ENCODE results near the gene BUD13.
"Not testable (repeated sequence)": the region's sequence is repeated elsewhere in the genome, so short reads cannot be mapped to it uniquely, and the experiment has no call there.

Gene BUD13

DNA sequence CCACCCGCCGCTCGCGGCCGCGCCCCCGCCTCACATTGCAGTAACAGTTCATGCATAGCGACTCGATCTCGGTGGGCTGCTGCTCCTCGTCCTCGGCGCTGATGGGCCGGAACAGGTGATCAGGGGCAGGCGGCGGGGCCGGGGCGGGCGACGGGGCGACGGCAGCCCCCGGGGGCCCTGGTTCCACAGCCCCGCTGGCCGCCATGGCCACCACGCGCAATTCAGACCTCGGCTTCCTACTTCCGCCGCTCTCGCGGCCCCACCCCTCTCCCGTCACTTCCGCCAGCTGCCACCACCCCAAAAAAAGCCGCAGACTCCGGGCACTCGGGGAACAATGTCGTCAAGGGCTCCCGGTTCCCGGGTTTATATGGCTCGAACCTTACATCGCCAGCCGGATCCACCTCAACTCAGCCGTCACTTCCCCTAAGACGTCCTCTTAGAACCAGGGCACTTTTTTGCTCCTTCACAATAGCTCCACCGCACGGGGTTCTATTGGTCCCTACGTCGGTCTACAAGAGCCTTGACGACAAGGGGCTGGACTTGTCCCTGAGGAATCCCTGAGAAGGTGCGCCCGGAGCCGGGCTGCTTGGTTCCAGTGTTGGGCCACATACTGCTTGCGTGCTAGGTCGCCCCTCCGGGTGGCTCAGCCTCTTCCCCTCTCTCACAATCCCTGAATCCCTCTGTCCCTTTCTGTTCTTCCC lies 15.1 kb upstream of the BUD13 start, which contains the start of gene ZPR1:
Gene ZPR1 (minus strand): TSS at position 238 of the 701 bp plus-strand sequence. CDS start 33 bp downstream, at position 205.
- Mint-ChIP-seq H3K4me1 (ENCODE audit: low read depth) (peaks cover 37% of the 10 kb centered on the region), H3K27ac (peak within 1 kb of the TSS; percentile 86), H3K9me3 (no peaks in the 10 kb centered on the region), H3K36me3 (ENCODE audit: low read depth) (peaks cover 40% of the 10 kb centered on the region), H3K4me3 (peak within 1 kb of the TSS; percentile 89), H3K27me3 (ENCODE audit: low read depth) (peaks cover 4% of the 10 kb centered on the region)

DNA sequence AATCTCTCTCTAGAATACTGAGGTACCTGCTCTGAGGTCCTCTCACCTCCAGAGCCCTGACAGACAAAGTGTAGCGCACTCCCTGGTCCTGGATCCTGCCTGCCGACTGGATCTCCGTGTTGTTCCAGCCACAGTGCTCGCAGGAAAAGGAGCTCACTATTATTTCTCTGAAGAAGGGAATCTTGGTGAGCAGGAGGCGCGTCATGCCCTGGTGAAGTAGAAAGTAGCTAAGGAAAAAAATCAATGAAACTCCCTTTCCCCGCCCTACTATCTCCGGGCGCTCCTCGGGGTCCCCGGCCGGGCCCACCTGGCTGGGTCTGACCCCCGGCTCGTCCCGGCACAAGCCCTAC lies 14.6 kb upstream of the BUD13 start:
- peaks cover 44% of the 10 kb centered on the region for H3K36me3 Mint-ChIP-seq (ENCODE audit: low read depth)
- H3K4me1 Mint-ChIP-seq (ENCODE audit: low read depth): peaks cover 41% of the 10 kb centered on the region
- peaks cover 4% of the 10 kb centered on the region for H3K27me3 Mint-ChIP-seq (ENCODE audit: low read depth)
- peak overlapping the region; percentile 83 for H3K27ac Mint-ChIP-seq
- H3K9me3 Mint-ChIP-seq: no peaks in the 10 kb centered on the region
- H3K4me3 Mint-ChIP-seq: peak overlapping the region; percentile 89

DNA sequence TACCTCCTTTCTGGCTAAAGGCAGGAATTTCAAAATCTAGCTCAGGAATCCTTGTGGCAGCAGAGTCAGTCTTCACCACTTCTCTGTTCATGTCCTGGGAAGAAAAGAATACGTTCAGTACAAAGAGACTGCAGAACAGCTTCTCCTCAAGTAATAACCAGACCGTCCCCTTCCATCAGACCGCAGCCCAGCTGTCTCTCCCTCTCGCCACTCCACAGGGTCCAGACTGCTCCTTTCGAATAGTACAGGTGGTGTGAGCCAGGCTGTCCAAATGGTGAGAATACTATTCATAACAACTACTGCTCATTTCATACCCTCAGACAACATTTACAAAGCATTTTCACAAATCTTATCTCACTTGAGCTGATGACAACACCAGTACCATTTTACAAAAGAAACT lies 14.2 kb upstream of the BUD13 start:
- Mint-ChIP-seq H3K36me3 (ENCODE audit: low read depth) (peaks cover 48% of the 10 kb centered on the region), H3K27me3 (ENCODE audit: low read depth) (peaks cover 4% of the 10 kb centered on the region), H3K27ac (peak overlapping the region; percentile 83), H3K4me1 (ENCODE audit: low read depth) (peaks cover 45% of the 10 kb centered on the region), H3K9me3 (no peaks in the 10 kb centered on the region), H3K4me3 (peak overlapping the region; percentile 89)

DNA sequence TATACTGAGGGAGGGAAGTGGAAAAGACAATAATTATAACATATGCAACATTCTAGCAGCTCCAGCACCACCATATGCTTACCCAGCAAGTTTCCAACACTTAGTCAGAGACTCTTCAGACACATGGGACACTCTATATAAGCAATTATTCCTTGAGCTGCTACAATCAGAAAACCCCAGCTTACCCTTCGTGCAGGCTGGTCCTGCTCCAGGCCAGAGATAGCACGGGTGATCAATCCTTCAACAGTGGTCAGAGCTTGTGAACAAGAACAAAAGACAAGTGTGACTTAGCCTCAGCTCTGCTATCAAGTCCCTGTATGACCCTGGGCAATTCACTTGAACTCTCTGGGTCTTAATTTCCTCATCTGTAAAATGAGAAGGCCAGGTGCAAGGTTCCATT lies 13.5 kb upstream of the BUD13 start:
- Mint-ChIP-seq H3K27ac (peak overlapping the region; percentile 83), H3K27me3 (ENCODE audit: low read depth) (peaks cover 4% of the 10 kb centered on the region), H3K36me3 (ENCODE audit: low read depth) (peaks cover 53% of the 10 kb centered on the region), H3K9me3 (no peaks in the 10 kb centered on the region), H3K4me1 (ENCODE audit: low read depth) (peaks cover 47% of the 10 kb centered on the region), H3K4me3 (peak overlapping the region; percentile 89)

DNA sequence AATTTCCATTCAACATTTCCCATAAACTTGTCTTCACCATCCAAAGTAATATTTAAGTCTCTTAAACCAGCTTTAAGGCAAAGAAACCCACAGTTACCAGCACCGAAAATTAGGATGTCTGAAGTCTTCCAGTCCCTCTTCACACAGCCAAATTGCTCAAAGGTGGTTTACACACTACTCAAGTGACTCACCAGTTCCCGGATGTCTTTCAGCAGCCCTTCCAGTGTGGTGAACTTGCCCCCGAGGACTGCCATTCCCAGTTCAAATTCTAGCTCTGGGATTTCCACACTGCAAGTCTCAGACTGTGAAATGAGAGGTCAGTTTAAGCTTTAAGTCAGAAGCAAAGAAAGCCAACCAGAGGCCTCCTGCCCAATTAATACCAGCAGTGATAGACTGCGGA lies 9.9 kb upstream of the BUD13 start:
- Mint-ChIP-seq H3K27me3 (ENCODE audit: low read depth) (no peaks in the 10 kb centered on the region), H3K27ac (peak overlapping the region; percentile 45), H3K4me3 (peak overlapping the region; percentile 4), H3K36me3 (ENCODE audit: low read depth) (peaks cover 82% of the 10 kb centered on the region), H3K9me3 (no peaks in the 10 kb centered on the region), H3K4me1 (ENCODE audit: low read depth) (peaks cover 59% of the 10 kb centered on the region)

DNA sequence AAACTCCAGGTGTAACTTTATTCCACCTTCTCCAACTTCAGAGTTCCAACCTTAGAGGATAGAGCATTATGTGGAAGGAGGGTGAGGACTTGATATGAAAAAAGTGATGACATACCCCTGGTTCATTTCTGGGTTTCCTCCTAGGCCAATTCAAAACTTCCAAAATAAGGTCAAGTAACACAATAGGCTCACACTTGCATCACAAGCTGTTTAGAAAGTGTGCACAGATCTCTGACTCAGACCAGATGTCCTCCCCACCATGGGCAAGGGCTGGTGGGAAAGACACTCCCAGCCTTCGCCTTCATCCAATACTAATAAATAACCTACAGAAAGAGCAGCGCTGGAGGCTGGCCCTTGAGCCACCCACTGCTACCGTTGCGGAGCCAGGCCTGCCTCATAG lies 5.8 kb upstream of the BUD13 start:
- peaks cover 64% of the 10 kb centered on the region for H3K36me3 Mint-ChIP-seq (ENCODE audit: low read depth)
- H3K4me3 Mint-ChIP-seq: no peak overlapping the region
- H3K9me3 Mint-ChIP-seq: no peaks in the 10 kb centered on the region
- H3K27ac Mint-ChIP-seq: no peak overlapping the region
- H3K4me1 Mint-ChIP-seq (ENCODE audit: low read depth): peaks cover 52% of the 10 kb centered on the region
- H3K27me3 Mint-ChIP-seq (ENCODE audit: low read depth): no peaks in the 10 kb centered on the region

DNA sequence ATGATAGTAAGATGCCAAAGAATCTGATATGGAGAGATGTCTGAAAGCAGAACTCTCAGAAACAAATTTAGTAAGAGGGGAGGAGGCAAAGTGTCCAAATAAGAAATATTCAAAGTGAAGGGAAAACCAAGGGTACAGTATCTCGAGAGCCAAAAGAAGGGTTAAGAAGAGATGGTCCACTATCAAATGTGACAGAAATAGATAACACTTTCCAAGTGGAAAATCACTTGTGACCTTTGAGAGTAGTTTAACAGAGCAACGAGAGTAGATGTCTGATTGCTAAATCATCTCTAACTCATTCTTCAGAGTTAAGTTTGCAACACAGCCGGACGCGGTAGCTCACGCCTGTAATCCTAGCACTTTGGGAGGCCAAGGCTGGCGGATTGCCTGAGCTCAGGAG lies 4.3 kb upstream of the BUD13 start:
- Mint-ChIP-seq H3K27me3 (ENCODE audit: low read depth) (no peaks in the 10 kb centered on the region), H3K9me3 (no peaks in the 10 kb centered on the region), H3K4me3 (no peak overlapping the region), H3K36me3 (ENCODE audit: low read depth) (peaks cover 50% of the 10 kb centered on the region), H3K4me1 (ENCODE audit: low read depth) (peaks cover 45% of the 10 kb centered on the region), H3K27ac (no peak overlapping the region)

DNA sequence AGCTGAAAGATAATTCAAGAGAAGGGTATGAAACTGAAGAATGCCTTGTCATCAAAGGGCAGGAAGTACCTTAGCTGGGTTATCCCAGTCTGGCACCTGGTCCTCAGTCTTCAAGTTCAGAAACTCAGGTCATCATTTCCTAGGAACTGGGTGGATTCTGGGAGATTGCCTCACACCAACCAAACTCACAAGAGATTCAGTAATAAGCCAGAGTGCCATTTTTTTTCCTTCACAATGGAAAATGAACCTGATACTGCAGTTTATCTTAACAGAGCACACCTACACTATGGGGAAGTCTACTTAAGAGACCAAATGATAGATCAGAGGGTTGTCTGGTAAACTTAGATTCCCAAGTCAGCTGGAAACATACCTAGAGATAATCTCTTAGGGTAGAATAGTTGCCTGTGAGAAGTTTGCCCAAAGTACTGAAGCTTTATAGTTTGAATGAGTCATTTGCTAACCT lies 3.8 kb upstream of the BUD13 start:
- H3K9me3 Mint-ChIP-seq: no peaks in the 10 kb centered on the region
- no peak overlapping the region for H3K4me3 Mint-ChIP-seq
- peaks cover 49% of the 10 kb centered on the region for H3K4me1 Mint-ChIP-seq (ENCODE audit: low read depth)
- no peak overlapping the region for H3K27ac Mint-ChIP-seq
- H3K36me3 Mint-ChIP-seq (ENCODE audit: low read depth): peaks cover 47% of the 10 kb centered on the region
- no peaks in the 10 kb centered on the region for H3K27me3 Mint-ChIP-seq (ENCODE audit: low read depth)

DNA sequence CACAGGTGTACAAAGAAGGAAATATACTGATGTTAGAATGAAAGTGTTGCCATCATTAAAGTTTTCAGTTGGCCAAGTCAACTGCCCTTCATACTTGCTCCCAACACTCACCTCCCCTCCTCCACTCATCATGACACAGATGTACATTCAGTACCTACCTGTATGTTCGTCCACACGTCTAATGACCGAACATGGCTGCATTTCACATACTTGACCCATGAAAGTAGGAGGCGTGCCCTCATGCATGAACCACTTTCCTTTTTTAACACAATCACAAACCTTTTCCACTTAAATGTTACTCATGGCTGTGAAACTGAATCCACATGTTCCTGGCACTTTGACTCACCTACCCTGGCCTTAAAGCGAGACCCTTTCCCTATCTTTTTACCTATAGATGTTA lies 3.2 kb upstream of the BUD13 start:
- Mint-ChIP-seq H3K4me3 (no peak overlapping the region), H3K36me3 (ENCODE audit: low read depth) (peaks cover 42% of the 10 kb centered on the region), H3K27ac (peak overlapping the region; percentile 17)

DNA sequence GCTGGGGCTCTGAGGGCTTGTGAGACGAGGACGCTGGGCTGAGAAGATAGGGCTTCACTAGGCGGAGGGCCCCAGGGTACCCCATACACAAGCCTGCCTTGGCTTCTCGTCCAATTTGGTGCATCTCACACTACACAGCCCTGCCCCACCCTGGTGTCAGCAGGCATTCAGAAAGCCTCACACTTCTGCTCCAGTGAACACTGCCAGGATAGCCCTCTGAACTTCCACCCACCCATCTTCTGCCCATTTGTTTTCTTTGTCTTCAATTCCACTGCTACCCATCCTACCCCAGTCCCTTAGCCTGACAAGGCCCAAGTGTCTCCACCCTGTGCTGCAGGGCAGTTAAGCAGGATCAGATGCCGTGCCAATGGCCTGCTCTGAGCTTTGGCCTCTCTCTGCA lies 1.9 kb upstream of the BUD13 start:
- Mint-ChIP-seq H3K36me3 (ENCODE audit: low read depth) (peaks cover 38% of the 10 kb centered on the region), H3K9me3 (no peaks in the 10 kb centered on the region), H3K27me3 (ENCODE audit: low read depth) (no peaks in the 10 kb centered on the region), H3K4me3 (no peak overlapping the region), H3K27ac (peak overlapping the region; percentile 27), H3K4me1 (ENCODE audit: low read depth) (peaks cover 51% of the 10 kb centered on the region)

More for the DNA sequence above, 3.2 kb upstream of the BUD13 start:
- H3K4me1 Mint-ChIP-seq (ENCODE audit: low read depth): peaks cover 50% of the 10 kb centered on the region
- no peaks in the 10 kb centered on the region for H3K9me3 Mint-ChIP-seq
- H3K27me3 Mint-ChIP-seq (ENCODE audit: low read depth): no peaks in the 10 kb centered on the region

DNA sequence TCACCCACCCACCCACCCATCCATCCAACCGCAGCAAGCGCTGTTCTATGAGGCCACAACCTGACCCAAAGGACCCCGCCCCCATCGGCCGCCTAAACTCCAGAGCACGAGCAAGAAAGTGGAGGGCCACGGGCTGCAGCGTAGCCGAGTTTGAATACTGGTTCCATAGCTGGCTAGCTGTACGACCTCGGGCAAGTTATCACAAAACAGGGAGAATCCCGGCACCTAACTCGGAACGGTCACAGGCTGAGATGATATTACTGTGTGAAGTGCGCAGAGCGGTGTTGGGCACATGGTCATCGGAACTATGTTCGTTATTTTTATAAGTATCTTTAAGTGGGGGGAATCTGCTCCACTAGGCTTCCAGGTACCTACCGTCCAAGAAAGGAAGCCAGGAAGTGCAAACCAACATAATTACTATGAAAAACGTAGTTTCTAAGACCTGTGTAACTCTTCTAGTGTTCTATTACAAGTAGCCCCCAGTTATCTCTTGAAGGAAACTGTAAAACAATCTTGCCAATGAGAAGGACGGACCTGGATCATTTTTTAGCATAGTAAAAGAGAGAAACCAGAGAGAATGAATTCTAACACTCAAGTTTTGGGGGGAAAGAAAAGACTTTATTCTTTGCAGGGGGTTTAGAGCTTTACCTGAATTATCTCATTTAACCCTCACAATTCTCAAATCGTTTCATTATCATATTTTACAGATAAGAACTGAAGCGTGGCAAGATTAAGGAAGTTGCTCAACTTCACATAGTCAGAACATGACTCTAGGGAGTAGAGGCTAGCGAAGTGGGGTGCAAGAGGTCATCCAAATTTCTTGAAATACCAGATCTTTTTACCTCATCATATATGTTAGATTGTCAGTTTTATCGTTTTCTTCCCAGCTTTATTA lies 663 bp upstream of the BUD13 start:
- Mint-ChIP-seq H3K4me1 (ENCODE audit: low read depth) (peaks cover 43% of the 10 kb centered on the region), H3K27ac (peak overlapping the region; percentile 97), H3K9me3 (no peaks in the 10 kb centered on the region), H3K36me3 (ENCODE audit: low read depth) (peaks cover 34% of the 10 kb centered on the region), H3K27me3 (ENCODE audit: low read depth) (no peaks in the 10 kb centered on the region), H3K4me3 (peak overlapping the region; percentile 98)

DNA sequence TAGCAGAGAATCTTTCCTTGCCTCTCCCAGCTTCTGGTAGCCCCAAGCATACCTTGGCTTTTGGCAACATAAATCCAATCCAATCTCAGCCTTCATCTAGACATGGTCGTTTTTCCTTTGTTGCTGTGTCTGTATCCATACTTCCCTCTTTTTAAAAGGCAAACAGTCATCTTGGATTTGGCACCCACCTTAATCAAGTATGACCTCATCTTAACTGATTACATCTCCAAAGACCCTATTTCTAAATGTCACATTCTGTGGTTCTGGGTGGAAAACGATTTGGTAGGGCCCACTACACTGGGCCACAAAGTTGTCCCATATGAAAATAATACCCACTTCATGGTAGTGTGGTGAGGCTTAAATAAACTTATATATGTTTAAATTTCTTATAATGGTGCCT lies 852 bp downstream of the BUD13 start:
- Mint-ChIP-seq H3K9me3 (no peaks in the 10 kb centered on the region), H3K4me3 (peak overlapping the region; percentile 98), H3K4me1 (ENCODE audit: low read depth) (peaks cover 36% of the 10 kb centered on the region), H3K27ac (peak overlapping the region; percentile 97), H3K27me3 (ENCODE audit: low read depth) (no peaks in the 10 kb centered on the region), H3K36me3 (ENCODE audit: low read depth) (peaks cover 24% of the 10 kb centered on the region)

DNA sequence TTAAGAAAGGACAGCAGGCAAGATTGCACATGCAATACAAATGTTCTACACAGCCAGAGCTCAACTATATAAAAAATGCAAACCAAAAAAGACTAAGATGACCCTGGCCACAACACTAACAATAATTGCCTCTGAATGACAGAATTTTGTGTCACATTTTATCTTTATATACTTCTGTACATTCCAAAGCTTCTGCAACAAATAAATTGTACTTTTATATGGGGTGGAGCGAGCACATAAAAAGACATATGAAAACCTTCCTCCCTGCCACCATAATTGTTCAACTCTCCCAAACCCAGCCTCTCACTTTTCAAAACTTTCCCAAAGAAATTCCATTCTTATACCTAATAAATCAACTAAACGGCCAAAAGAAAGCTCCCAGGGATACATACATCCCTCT lies 10.7 kb downstream of the BUD13 start:
- Mint-ChIP-seq H3K27ac (no peak overlapping the region), H3K9me3 (no peaks in the 10 kb centered on the region), H3K27me3 (ENCODE audit: low read depth) (no peaks in the 10 kb centered on the region), H3K4me1 (ENCODE audit: low read depth) (peaks cover 11% of the 10 kb centered on the region), H3K4me3 (no peak overlapping the region), H3K36me3 (ENCODE audit: low read depth) (peaks cover 42% of the 10 kb centered on the region)

DNA sequence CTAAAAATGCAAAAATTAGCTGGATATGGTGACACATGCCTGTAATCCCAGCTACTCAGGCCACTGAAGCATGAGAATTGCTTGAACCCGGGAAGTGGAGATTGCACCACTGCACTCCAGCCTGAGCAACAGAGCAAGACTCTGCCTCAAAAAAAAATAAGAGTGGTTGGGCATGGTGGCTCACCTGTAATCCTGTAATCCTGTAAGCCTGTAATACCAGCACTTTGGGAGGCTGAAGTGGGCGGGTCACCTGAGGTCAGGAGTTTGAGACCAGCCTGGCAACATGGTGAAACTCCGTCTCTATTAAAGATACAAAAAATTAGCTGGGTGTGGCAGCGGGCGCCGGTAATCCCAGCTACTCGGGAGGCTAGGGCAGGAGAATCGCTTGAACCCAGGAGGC lies 16.7 kb downstream of the BUD13 start:
- not testable (repeated sequence) for H3K9me3 Mint-ChIP-seq; H3K4me1 Mint-ChIP-seq (ENCODE audit: low read depth); H3K27ac Mint-ChIP-seq; H3K27me3 Mint-ChIP-seq (ENCODE audit: low read depth); H3K4me3 Mint-ChIP-seq
- peaks cover 45% of the 10 kb centered on the region for H3K36me3 Mint-ChIP-seq (ENCODE audit: low read depth)
